Smooth muscle cell (in vitro differentiated cells): ENCODE data around the gene IRX6. TPM values are rescaled to one million over a fixed set of nuclear protein-coding genes. Genes with fewer than 3 reads are reported as not detected.

Experiments
- DNase-seq: peaks from one replicate; lab custom pipeline; 2025; ENCODE audit not compliant: unreplicated experiment; lab: John Stamatoyannopoulos, UW
- H2AFZ ChIP-seq: fragments of 200-600 bp; sonication (generic); 2 replicates; pipeline ENCODE4 v1.6.0; 2016; ENCODE audit warnings: antibody characterized with exemption, low read depth, mild to moderate bottlenecking
- H3F3A ChIP-seq: fragments of 200-600 bp; sonication (generic); 2 replicates; pipeline ENCODE4 v1.6.0; 2017; ENCODE audit warnings: antibody characterized with exemption, low read depth
- H3K27ac ChIP-seq: fragments of 200-600 bp; sonication (generic); 2 replicates; pipeline ENCODE4 v1.5.1; 2016; ENCODE audit warnings: low read depth, mild to moderate bottlenecking
- H3K27me3 ChIP-seq: fragments of 200-600 bp; sonication (generic); 2 replicates; pipeline ENCODE4 v1.6.1; 2016; ENCODE audit warnings: low read depth, mild to moderate bottlenecking
- H3K36me3 ChIP-seq: fragments of 200-600 bp; sonication (generic); 2 replicates; pipeline ENCODE4 v1.5.1; 2016; ENCODE audit warnings: low read depth
- H3K4me1 ChIP-seq: fragments of 200-600 bp; sonication (generic); 2 replicates; pipeline ENCODE4 v1.5.1; 2016; ENCODE audit warnings: low read depth
- H3K4me2 ChIP-seq: fragments of 200-600 bp; sonication (generic); 2 replicates; pipeline ENCODE4 v1.6.0; 2016; ENCODE audit warnings: mild to moderate bottlenecking
- H3K4me3 ChIP-seq: fragments of 200-600 bp; sonication (generic); 2 replicates; pipeline ENCODE4 v1.5.1; 2016; ENCODE audit warnings: mild to moderate bottlenecking
- H3K79me2 ChIP-seq: fragments of 200-600 bp; sonication (generic); 2 replicates; pipeline ENCODE4 v1.6.0; 2016; ENCODE audit warnings: low read depth, mild to moderate bottlenecking
- H3K9ac ChIP-seq: fragments of 200-600 bp; sonication (generic); 2 replicates; pipeline ENCODE4 v1.6.0; 2016; ENCODE audit warnings: low read depth
- H3K9me3 ChIP-seq: fragments of 200-600 bp; sonication (generic); replicated peaks from 2 replicates; pipeline ENCODE4 v1.5.1; 2016; ENCODE audit warnings: low read depth
- H4K20me1 ChIP-seq: fragments of 200-600 bp; sonication (generic); 2 replicates; pipeline ENCODE4 v1.6.0; 2016; ENCODE audit warnings: low read depth
- CTCF ChIP-seq: fragments of 200-600 bp; sonication (generic); IDR thresholded peaks from 2 replicates; pipeline ENCODE4 v1.5.1; 2017; ENCODE audit warnings: borderline replicate concordance, mild to moderate bottlenecking, antibody characterized with exemption; ENCODE audit not compliant: insufficient read depth, poor library complexity, severe bottlenecking
- WGBS: methylation state at CpG from one replicate; pipeline ENCODE4 v1.1.7; 2016; ENCODE audit warnings: low lambda C conversion rate; 5-methylcytosine and 5-hydroxymethylcytosine counted together
- polyA plus RNA-seq: library from polyadenylated mRNA; unstranded; fragments of >200 nt; fragmentation: Nextera tagmentation; extraction: Ambion mirVana; gene quantifications from 2 replicates; pipeline ENCODE4 v1.2.1, GENCODE V29; 2016
- total RNA-seq: library from RNA; depleted of rRNA; stranded (reverse); fragments of >200 nt; gene quantifications from 2 replicates; pipeline ENCODE4 v1.2.3, GENCODE V29; 2014

IRX6 gene
- total RNA-seq (not detected in 2 replicates), polyA plus RNA-seq (not detected in 2 replicates)

- Histone ChIP-seq H3K27ac (no peak within 1 kb of the TSS), H3K79me2 (no peaks in the 10 kb centered on the region), H3F3A (no peaks in the 10 kb centered on the region), H3K27me3 (peaks cover 100% of the 10 kb centered on the region), H3K4me3 (peak within 1 kb of the TSS; percentile 18), H2AFZ (no peak within 1 kb of the TSS), H3K9me3 (no peaks in the 10 kb centered on the region), H3K36me3 (no peaks in the 10 kb centered on the region), H4K20me1 (no peaks in the 10 kb centered on the region), H3K9ac (no peak within 1 kb of the TSS), H3K4me2 (peak within 1 kb of the TSS; percentile 76), H3K4me1 (no peaks in the 10 kb centered on the region)
- 3% methylated on average over 45 of the region's 49 CpGs for WGBS
- DNase-seq, result no peak
- TF ChIP-seq CTCF, result peak; percentile 45
Observed at GRCh38 chr16:55323637-55324271, at the start of gene IRX6. Gene IRX6, plus strand, starts transcription at chr16:55324203. Its CDS starts 889 bp downstream, at chr16:55325092.

- Histone ChIP-seq H2AFZ (no peak overlapping the region), H3K27me3 (peaks cover 35% of the 10 kb centered on the region), H3K27ac (no peak overlapping the region), H3K36me3 (no peaks in the 10 kb centered on the region), H3K4me1 (no peaks in the 10 kb centered on the region), H4K20me1 (no peaks in the 10 kb centered on the region), H3F3A (no peaks in the 10 kb centered on the region), H3K4me3 (no peak overlapping the region), H3K9me3 (no peaks in the 10 kb centered on the region), H3K4me2 (no peak overlapping the region), H3K79me2 (no peaks in the 10 kb centered on the region), H3K9ac (no peak overlapping the region)
- DNase-seq, result no peak
- TF ChIP-seq CTCF, result no peak
- 87% methylated on average over 5 of the region's 5 CpGs for WGBS
Observed at GRCh38 chr16:55274391-55274790, 49.6 kb upstream of the IRX6 start.

- TF ChIP-seq CTCF, result no peak
- no peak overlapping the region for H2AFZ ChIP-seq
- H3K4me2 ChIP-seq, result no peak overlapping the region
- peaks cover 38% of the 10 kb centered on the region for H3K27me3 ChIP-seq
- no peak overlapping the region for H3K9ac ChIP-seq
- no peak overlapping the region for H3K4me3 ChIP-seq
- H3K27ac ChIP-seq, result no peak overlapping the region
- H3K9me3 ChIP-seq, result no peaks in the 10 kb centered on the region
- H3K4me1 ChIP-seq, result no peaks in the 10 kb centered on the region
- no peak for DNase-seq
- no peaks in the 10 kb centered on the region for H4K20me1 ChIP-seq
- H3F3A ChIP-seq, result no peaks in the 10 kb centered on the region
- H3K79me2 ChIP-seq, result no peaks in the 10 kb centered on the region
- WGBS, result 79% methylated on average over 3 of the region's 3 CpGs
- no peaks in the 10 kb centered on the region for H3K36me3 ChIP-seq
Observed at GRCh38 chr16:55275167-55275566, 48.8 kb upstream of the IRX6 start.

GRCh38 chr16:55275869-55276268 lies 48.1 kb upstream of the IRX6 start:
- 86% methylated on average over 6 of the region's 6 CpGs for WGBS

More at GRCh38 chr16:55275869-55276268, 48.1 kb upstream of the IRX6 start:
- Histone ChIP-seq H3K9ac (no peak overlapping the region), H3K27ac (no peak overlapping the region), H3K4me1 (no peaks in the 10 kb centered on the region), H3F3A (no peaks in the 10 kb centered on the region), H3K79me2 (no peaks in the 10 kb centered on the region), H3K9me3 (no peaks in the 10 kb centered on the region), H2AFZ (no peak overlapping the region), H3K4me2 (no peak overlapping the region), H3K4me3 (no peak overlapping the region), H3K36me3 (no peaks in the 10 kb centered on the region), H3K27me3 (peaks cover 38% of the 10 kb centered on the region), H4K20me1 (no peaks in the 10 kb centered on the region)
- DNase-seq, result no peak
- no peak for TF ChIP-seq CTCF
